GM12801 (cell line): Measurements from ENCODE around the gene SLC15A5.

Experiments used
- CTCF ChIP-seq: IDR thresholded peaks from one replicate; pipeline ENCODE4 v1.5.1; 2011; ENCODE audit warnings: control low read depth; ENCODE audit not compliant: insufficient read length; ENCODE audit errors: extremely low read depth

Gene SLC15A5

DNA sequence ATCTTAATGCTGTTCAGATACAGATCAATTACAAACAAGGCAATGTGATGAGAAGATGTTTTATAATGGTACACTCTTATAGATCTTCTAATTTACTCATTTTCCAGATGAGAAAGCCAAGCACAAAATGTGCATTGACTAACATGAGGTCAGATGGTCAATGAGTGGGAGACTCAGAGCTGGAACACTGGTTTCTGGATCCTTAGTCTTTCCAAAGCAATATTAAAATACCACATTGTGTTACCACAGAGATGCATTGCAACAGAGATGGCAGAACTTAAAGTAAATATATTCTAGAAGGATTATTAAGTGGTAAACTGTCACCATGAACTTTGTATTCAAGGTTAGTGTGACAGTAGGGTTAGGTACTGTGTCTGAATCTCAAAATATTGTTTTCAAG, 113.6 kb downstream of the SLC15A5 start:
- no peak for TF ChIP-seq CTCF

DNA sequence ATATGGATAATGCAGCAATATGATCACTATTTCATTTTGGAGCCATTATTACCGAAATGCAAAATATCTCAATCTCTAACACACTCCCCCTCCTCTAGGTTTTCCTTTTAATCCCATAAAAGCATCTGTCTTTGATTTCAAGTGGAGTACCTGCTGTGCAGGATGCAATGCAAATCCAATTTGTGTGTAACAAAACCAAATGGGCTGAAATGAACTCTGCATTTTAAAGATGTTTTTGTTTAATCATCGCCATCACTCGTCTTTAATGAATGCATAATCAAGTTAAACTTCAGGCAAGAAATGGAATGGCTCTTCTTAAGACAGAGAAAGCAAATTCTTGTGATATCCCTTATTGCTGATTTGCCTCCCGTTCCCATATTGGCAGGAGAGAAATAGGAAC, 114.3 kb downstream of the SLC15A5 start:
- TF ChIP-seq CTCF = no peak

DNA sequence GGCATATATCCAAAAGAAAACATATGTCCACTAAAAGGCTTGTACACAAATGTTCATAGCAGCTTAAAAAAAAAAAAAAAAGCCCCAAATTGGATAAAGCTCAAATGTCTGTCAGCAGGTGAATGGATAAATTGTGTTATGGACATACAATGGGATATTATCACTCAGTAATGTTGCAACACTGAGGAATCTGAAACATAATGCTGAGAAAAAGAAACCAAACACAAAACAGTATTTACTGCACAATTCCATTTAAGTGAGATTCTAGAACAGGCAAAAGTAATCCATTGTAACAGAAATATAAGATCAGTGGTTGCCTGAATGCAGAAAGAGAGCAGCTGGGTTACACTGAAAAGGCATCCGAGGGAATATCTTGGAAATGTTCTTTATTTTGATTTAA, 117.9 kb downstream of the SLC15A5 start:
- no peak for TF ChIP-seq CTCF

GRCh38 chr12:16158050-16158449, 119.4 kb downstream of the SLC15A5 start:
- no peak for TF ChIP-seq CTCF

- TF ChIP-seq CTCF = no peak
These were observed 121.5 kb downstream of the SLC15A5 start for GRCh38 chr12:16155938-16156337.

- TF ChIP-seq CTCF = no peak
These were observed 122.5 kb downstream of the SLC15A5 start for GRCh38 chr12:16154990-16155389.

- TF ChIP-seq CTCF = no peak
These were observed 124.4 kb downstream of the SLC15A5 start for GRCh38 chr12:16152885-16153673.
